Activated CD8-positive, alpha-beta memory T cell treated with anti-CD3 and anti-CD28 coated beads for 36 hours (primary cell): ENCODE data around the gene CFC1. TPM values are rescaled to one million over a fixed set of nuclear protein-coding genes. Genes with fewer than 3 reads are reported as not detected.
"Not testable (repeated sequence)": the region's sequence is repeated elsewhere in the genome, so short reads cannot be mapped to it uniquely, and the experiment has no call there.

Source experiments
- CTCF ChIA-PET: fragments of 350-600 bp; sonication (Branson Sonifier 250); formaldehyde crosslinking; loops from one replicate; lab custom pipeline; 2021; ENCODE audit warnings: antibody characterized with exemption; lab: Charles Lee
- POLR2A ChIA-PET: fragments of 350-600 bp; sonication (Branson Sonifier 250); formaldehyde crosslinking; loops from one replicate; lab custom pipeline; 2021; ENCODE audit warnings: antibody characterized with exemption; lab: Charles Lee
- total RNA-seq, 2 experiments: library from RNA; stranded (reverse); gene quantifications; one replicate each; pipeline ENCODE4 v1.2.3, GENCODE V29; 2021

CFC1 gene
- not detected for total RNA-seq

DNA sequence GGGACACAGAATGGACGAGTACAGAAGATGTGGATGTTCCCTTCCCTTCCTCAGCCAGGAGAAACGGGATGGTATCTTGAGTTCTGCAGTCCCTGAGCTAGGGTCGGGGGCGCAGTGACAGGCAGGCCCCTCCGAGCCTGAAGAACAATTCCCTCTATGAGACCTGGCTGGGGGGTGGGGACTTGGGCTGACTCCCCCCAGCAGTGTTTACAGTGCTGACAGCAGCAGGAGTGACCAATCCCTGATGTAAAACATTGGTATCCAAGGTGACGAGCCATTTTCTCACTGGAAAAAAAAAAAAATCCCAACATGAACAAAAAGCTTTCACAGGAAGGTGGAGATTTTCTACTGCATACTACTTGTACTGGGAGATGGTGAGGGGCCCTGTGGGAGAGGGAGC, at the start of gene CFC1:
TSS of gene CFC1 (minus strand) at position 183 of the 400 bp plus-strand sequence. CDS start 288 bp downstream, outside the sequence.
- CTCF ChIA-PET, POLR2A ChIA-PET: not testable (repeated sequence)

DNA sequence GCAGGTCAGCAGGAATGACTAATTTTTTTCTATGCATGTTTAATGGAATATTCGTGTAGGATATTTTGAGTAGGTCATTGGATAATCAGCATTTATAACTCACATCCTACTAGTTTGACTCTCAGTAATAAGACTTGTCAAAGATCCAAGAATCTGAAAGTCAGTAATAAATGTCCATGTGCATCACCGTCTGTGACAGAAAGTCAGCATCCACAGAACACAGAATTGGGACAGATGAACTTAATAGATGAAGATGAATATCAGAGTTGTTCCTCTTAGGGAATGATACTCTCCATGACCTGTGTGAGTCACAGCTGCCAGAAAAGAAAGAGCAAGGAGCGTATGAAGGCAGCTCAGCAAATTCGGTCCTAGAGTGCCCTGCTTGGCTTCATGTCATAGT, 42.3 kb upstream of the CFC1 start:
- POLR2A ChIA-PET, CTCF ChIA-PET: not testable (repeated sequence)

DNA sequence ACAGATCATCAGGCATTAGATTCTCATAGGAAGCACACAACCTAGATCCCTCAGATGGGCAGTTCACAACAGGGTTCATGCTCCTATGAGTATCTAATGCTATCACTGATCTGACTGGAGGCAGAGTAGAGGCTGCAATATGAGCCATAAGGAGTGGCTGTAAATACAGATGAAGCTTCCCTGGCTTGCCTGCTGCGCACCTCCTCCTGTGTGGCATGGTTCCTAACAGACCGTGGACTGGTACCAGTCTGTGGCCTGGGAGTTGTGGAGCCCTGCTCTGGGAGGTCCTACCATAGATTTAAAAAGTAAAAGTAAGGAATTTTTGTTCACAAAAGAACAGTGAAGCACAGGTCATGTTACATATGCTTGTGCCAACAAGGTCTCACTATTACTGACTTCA, 39.6 kb upstream of the CFC1 start:
- POLR2A ChIA-PET, CTCF ChIA-PET: not testable (repeated sequence)

DNA sequence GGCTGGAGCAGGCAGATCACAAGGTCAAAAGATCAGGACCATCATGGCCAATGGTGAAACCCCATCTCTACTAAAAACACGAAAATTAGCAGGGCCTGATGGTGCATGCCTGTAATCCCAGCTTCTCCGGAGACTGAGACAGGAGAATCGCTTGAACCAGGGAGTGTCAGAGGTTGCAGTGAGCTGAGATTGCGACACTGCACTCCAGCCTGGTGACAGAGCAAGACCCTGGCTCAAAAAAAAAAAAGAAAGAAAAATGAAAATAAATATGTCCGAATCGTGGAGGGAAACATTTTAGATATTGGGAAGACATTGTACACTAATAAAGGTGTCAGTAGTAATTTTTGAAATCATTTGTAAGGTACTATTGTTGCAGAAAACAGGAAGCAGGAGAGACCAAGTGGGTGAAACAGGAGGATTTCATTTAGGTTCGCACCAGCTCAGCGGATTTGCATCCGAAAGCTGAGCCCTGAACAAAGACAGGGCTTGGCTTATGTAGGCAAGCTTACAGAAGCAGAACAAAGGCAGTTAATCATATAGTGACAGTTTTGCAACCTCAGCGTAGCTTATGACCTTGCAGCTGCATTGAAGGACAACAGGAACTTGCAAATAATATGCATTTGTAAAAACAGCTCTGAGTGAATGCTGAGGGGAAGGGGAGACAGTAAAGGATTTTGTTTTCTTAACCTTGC, 29.6 kb upstream of the CFC1 start:
- CTCF ChIA-PET, POLR2A ChIA-PET: not testable (repeated sequence)

DNA sequence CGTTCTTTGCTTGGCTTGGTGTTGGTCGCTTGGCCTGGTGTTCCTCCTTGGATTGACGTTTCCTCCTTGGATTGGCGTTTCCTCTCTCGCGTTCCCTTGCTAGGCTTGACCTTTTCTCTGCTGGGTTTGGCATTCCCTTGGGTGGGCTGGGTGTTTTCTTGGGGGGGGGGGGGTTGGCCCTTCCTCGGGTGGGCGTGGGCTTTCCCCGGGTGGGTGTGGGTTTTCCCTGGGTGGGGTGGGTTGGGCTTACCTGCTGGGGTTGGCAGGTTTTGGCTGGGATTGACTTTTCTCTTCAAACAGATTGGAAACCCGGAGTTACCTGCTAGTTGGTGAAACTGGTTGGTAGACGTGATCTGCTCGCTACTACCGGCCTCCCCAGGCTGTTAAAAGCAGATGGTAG, 11.8 kb upstream of the CFC1 start, which contains the start of gene POTEJ:
TSS of gene POTEJ (plus strand) at position 301 of the 400 bp plus-strand sequence. CDS start at position 394, 93 bp downstream.
- POLR2A ChIA-PET, CTCF ChIA-PET: not testable (repeated sequence)

DNA sequence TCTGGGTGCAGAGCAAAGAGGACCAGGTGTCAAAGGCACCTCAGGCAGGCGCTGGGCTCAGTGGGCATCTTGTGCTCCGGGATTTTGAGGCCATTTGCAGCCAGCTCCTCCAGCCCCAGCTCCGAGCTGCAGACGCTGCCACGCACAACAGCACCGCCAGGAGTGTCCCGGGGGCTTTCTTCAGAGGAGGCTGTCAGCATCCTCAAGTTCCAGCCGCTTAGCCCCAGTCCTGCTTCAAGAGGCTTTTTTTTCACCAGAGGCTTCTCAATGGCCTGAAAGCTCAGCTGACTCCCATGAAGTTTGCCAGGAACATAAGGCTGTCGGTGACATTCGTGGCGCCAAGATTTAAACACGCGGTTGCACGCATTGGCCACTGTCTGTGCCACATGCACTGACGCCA, 11.1 kb upstream of the CFC1 start:
- CTCF ChIA-PET, POLR2A ChIA-PET: not testable (repeated sequence)

DNA sequence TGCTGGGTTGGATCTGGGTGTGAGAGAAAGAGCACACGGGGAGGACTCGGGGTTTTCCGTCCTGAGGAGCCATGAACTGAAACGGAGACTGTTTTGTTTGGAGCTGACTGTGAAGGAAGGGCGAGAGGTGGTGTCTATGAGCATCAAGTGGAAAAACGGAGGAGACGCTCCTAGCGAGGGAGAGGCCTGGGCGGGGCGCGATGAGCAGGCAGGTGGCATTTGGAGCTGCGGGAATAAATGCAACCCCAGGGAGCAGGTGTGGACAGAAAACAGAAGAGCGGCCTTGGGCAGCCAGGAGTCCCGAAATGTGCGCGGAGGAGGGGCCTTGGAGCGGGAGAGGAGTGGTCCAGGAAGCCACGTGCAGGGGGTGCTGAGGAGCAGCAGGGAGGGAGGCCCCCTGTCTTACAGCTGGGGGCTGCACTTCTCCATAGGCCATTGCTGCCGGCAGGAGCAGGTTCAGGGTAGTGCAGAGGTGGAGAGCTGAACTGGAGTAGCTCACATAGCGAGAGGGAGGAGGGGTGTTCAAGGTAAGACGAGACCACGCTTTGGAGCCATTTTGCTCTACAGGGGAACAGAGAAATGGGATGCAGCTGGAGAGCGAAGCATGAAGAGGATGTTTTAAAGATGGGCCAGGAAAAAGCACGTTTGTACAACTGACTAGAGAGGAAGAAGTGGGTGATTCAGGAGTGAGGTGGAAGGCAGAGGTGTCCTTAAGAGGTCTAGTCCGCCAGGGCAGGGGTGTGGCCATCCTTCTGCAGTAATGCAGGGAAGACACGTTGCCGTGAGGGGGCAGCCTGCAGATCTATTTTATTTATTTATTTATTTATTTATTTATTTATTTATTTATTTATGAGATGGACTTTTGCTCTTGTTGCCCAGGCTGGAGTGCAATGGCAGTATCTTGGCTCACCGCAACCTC, 9.9 kb upstream of the CFC1 start:
- CTCF ChIA-PET, POLR2A ChIA-PET: not testable (repeated sequence)

DNA sequence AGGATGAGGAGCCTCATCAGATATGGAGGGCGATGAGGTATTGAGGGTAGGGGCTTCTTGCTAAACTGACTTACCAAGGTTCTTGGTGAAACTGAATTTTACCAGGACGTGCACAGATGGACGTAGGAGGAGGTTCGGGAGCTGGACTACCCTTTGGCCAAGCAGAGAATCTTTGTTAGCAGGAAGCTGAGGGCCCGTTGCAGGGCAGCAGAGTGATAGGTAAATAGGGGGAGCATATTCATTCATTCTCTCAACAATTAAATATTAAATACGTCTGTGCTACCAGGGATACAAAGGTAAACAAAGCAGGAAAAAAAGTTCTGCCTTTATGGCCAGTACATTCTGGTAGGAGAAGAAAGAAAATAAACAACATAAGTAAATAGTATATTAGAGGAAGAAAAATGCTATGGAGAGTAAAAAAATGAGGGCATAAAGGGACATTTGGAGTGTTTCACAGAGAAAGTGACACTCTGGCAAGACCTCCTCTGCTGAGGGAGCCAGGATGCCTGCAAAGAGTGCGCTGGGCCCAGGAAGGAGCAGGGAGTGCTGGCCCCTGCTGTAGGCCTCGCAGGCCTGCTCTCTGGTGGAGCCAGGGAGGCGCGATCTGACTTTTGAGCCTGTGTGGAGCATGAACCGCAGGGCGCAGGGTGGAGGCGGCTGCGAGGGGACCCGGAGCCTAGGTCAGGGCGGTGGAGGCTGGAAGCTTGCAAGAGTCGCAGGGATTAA, 9.1 kb upstream of the CFC1 start:
- POLR2A ChIA-PET, CTCF ChIA-PET: not testable (repeated sequence)

DNA sequence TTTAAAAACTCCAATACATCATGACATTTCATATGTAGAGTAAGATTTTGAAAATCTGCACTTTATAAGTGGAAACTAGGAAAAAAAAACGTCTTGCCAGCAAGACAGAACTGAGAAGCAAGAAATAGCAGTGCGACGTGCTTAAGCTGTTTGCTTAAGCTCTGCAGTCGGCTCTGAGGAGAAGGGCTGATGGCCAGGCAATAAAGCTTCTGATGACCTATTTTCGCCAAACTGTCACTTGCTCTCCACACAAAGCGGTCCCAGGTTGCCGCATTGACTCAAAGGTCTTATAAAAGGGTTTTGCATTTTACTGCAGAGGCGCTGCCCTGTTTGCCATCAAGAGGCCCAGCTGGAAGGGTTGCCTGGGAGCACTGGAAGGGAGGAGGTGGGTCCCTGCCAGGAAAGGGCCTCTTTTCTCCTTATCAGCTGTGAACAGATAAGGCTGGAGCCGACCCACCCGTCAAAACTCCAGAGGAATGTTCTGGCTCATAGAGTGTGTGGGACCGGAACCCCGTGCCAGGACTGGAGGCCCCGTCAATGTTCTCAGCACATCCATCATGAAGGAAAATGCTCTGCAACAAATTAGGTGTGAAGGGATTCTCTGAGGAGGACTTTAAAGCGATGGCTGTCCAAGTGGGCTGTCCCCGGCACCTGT, 2.4 kb upstream of the CFC1 start:
- POLR2A ChIA-PET, CTCF ChIA-PET: not testable (repeated sequence)

DNA sequence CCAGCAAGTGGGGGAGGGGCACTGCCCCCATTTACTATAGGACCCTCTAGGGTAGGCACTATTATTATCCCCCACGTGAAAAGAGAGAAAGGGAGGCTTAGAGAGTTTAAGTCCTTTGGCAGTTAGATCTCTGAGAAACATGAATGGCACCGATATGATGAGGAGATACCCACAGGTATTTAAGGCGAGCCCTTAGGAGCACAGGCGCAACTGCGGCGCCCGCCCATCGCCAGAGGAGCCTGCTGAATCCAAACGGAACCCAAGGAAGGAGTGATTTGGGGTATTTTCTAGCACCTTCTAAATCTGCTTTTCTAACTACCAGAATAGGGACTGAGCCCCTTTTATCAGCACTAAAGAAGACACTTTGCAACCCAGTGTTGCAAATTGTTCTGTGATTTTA, 551 bp upstream of the CFC1 start:
- CTCF ChIA-PET, POLR2A ChIA-PET: not testable (repeated sequence)

DNA sequence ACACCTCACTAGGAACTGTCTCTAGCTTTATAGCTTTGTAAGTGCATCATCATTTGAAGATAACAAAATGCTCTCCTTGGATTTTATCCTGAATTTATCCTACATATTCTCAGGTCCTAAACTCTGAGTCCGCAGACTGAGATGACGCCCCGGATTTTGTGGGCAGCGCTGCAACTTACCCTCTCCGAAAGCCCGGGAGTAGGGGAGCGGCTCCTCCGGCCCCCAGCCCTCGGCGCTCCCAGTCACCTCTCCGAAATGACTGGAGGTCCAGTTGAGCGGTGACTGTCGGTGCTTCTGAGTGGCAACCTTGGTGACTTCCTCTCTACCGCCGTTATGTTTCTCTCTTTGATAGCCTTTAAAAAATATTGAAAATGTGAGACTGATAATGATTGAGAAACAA, 912 bp downstream of the CFC1 start:
- CTCF ChIA-PET, POLR2A ChIA-PET: not testable (repeated sequence)

DNA sequence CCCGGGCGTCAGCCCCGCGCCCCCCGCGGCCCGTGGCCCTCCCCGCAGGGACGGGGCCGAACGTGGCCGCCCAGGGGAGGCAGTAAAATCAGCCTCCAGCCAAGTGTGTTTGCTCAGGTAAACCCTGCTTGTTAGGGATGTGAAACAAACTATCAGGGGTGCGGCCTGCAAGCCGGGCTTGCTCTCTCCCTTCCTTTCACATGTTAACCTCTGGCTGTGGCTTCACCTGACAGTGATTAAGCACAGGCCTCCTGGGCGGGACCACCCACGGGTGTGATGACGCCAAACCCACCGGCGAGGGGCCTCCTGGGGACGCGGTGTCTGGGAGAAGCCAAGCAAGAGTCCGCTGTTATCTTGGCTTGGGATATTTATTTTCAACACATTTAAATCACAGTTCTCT, 1.4 kb downstream of the CFC1 start:
- CTCF ChIA-PET, POLR2A ChIA-PET: not testable (repeated sequence)

DNA sequence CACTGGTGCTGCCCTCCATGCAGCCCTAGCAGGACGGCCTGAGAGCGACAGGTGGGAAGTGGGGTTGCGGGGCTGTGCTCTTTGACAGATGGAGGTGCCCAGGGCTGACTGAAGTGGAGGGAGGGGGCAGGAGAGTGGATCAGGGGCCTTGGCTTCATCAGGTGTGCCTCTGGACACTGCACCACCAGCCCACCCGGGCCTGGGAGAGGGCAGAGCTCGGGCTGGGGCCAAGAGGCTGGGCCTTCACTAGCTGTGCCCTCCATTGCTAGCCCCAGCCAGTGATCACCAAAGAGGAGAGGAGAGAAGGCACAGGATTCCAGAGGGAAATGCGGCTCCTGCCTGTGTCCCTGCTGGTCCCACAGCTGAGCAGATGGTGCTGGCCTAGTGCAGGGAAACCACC, 2.6 kb downstream of the CFC1 start:
- POLR2A ChIA-PET, CTCF ChIA-PET: not testable (repeated sequence)

DNA sequence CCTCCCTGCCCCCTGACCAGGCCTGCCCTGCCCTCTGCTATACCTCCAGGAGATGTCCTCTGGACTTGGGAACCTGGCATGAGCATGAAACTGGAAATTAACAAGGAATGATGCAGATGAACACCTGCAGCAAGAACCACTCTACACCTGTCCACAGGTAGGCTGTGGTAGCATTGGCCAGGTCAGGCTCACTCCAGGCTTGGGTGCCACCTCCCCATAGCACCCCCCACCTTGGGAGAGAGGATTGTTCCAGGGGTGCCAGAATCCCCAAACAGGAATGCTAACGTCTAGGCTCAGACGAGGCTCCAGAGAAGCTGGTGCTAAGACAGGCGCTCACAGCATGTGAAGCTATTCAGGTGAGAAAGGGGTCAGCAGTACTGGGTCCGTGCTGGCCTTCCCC, 5.4 kb downstream of the CFC1 start:
- POLR2A ChIA-PET, CTCF ChIA-PET: not testable (repeated sequence)

DNA sequence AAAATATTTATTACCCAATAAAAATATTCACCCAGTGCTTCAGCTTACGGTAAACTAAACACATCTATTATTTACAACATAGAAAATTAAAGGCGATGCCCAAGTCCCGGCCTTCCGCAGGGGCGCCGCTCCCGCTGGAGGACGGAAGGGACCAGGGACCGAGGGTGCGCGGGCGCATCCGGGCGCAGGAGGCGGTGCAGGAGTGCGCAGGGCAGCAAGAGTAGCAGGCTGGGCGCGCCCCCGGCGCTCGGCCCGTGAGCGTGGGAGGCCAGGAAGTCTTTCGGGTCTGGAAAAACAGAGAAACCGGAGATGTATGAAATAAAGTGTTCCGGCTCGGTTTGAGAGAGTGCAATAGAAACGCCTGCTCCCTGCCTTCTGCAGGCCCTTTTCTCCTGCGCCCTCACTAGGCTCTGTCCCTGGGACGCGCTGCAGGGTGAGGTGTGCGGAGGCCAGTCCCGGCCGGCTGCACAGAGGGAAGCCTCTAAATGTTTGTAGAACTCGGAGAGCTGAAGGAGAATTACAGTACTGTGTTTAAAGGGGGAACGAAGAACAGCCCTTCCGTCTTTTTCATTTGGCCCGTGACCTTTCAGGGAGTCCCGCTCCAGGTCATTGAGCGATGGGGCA, 6.5 kb downstream of the CFC1 start:
- POLR2A ChIA-PET, CTCF ChIA-PET: not testable (repeated sequence)

DNA sequence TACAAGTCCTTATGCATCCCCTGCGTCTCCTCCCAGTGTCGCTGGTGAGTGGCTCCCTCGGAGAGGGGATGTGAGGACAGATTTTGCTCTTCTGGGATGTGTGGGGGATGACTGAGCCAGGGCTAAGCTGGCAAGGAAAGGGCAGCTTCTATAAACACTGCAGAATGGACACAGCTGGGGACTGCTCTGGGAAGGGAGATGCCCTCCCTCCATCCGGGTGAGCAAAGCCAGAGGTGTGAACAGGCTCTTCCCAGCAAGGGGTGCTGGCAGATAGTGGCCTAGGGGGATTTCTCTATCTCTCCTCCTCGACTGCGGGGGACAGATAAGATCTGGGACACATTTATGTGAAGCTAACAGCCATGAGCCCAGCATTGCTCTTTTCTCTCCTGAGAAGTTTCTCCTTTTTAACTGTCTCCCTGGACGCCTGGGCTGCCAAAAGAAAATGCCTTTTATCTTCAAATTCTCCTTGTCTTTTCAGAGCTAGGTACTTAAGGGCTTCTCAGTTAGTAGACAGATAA, 8.5 kb downstream of the CFC1 start:
- POLR2A ChIA-PET, CTCF ChIA-PET: not testable (repeated sequence)

DNA sequence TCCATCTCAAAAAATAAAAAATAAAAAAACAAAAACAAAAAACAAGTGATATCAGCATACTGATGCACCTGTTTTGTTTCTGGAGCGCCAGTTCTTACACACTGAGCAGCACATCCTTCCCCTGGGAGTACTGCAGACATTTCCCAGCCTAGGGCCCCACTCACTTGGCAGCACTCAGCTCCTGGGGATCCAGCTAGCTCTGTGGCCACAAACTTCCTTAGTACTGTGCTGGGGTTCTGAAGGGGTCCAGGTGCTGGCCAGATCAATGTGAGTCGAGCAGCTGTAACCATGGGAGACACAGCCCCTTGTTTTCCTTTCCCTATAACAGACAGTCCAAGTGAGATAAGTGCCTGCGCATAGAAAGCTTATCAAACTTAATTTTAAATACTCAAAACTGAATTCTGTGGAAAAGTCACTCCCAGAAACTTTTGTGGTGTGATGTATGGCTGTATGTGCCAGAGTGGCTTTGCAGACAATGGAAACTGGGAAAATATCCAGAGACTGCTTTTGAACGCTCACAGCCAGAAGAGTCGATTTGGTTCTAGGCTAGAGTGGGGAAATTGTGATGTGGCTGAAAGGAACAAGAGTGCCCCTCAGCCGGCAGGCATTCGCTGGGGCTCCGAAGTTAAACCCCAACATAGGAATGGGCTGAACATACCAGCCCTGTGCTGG, 9.1 kb downstream of the CFC1 start:
- CTCF ChIA-PET, POLR2A ChIA-PET: not testable (repeated sequence)

DNA sequence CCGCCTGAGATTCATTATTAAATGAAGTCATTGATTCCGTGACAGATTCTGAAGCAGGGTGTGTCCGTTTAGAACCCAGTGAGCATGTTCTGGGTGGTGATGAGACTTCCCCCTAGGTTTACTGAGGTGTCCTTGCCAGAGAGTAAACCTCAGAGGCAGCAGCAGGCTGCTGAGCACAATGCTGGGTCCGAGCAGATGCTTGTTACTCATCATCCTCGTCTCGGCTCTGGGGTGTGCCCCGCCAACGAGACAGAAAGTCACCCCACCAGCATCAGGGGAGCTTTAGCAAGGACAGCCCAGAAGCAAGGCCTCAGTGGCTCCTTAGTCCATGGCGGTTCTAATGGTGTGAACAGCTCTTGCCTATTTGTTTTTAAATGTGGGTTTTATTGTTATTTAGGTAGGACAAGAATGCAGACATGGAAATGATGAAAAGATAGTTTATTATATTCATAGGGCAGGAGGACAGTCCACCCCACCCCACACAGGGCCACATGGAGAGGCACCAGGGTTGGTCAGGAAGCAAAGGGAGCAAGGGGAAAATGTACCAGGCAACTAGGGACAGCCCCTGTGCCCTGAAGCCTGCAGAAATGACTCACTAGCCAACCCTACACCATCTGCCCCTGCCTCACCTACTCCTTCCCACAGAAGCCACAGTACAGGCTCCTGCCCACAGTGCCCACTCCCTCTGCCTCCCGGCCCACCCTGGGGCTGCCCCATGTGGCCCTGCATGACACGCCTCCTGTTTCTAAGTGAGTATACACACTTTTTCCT, 10.5 kb downstream of the CFC1 start:
- POLR2A ChIA-PET, CTCF ChIA-PET: not testable (repeated sequence)
